HG02973 (cell line): ENCODE measurements around the gene NLGN4Y.

ENCODE experiments used
- ATAC-seq: cut with Tn5 transposase; IDR thresholded peaks from one replicate; pipeline ENCODE4 v1.9.1; 2021; ENCODE audit warnings: moderate library complexity; ENCODE audit not compliant: unreplicated experiment

The NLGN4Y gene

GRCh38 chrY:14524272-14525231 lies at the start of gene NLGN4Y:
NLGN4Y (plus strand) TSS chrY:14524529; CDS start chrY:14622120, 97,591 bp downstream.
- ATAC-seq, result peak; percentile 62

DNA sequence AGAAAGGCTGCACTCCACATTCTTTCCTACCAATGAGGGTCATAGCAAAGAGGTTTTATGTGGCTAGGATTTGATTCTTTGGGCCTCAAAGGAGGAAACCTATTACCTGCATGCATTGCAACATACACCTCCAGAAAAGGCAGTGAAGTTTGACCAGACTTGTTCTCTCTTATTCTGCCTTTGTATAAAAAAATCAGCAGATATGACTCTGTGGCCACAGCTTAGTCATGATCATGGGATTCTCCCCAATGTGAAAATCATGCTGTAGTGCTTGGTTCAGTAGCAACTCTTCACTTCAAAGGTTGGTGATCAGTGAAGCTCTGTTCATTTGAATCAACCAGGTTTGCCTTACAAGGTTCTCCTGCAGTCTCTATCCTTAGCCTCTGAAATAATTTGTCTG lies 38.4 kb upstream of the NLGN4Y start:
- ATAC-seq, result no peak

DNA sequence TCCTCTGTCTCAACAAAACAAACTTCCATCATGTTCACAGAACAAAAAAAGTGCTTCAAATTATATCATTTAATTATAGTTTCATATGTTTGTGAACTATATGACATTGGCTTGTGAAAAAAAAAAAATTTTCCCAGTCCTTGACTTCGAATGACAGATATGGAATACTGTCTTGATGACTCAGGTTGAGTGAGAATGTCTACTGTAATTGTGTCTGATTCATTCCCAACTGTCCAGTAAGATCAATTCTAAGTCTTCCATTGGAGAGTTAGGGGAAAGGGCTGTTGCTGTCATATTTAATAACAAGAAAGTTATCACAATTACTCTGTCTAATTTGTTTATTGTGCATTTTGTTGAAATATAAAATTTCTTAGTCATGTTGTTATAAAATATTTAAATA lies 34.1 kb upstream of the NLGN4Y start:
- ATAC-seq, result no peak

- no peak for ATAC-seq
Measured at GRCh38 chrY:14498071-14498470, 26.3 kb upstream of the NLGN4Y start.

DNA sequence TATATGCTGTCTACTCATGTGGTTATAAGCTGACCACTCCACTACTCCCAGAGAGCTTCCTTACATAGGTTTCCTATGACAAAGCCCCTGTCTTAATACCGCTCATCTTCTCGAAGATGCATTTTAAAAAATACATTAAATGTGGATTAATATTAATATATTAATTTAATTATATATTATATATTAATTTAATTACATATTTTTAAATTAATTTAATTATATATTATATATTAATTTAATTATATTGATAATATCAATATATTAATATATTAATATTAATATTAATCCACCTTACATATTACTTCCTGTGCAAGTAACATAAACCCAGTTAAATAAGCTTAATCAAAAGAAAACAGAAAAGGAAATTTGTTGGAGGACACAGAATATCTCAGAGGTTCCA lies 19.7 kb upstream of the NLGN4Y start:
- no peak for ATAC-seq

GRCh38 chrY:14522379-14522950 lies 1.9 kb upstream of the NLGN4Y start:
- ATAC-seq, result no peak

DNA sequence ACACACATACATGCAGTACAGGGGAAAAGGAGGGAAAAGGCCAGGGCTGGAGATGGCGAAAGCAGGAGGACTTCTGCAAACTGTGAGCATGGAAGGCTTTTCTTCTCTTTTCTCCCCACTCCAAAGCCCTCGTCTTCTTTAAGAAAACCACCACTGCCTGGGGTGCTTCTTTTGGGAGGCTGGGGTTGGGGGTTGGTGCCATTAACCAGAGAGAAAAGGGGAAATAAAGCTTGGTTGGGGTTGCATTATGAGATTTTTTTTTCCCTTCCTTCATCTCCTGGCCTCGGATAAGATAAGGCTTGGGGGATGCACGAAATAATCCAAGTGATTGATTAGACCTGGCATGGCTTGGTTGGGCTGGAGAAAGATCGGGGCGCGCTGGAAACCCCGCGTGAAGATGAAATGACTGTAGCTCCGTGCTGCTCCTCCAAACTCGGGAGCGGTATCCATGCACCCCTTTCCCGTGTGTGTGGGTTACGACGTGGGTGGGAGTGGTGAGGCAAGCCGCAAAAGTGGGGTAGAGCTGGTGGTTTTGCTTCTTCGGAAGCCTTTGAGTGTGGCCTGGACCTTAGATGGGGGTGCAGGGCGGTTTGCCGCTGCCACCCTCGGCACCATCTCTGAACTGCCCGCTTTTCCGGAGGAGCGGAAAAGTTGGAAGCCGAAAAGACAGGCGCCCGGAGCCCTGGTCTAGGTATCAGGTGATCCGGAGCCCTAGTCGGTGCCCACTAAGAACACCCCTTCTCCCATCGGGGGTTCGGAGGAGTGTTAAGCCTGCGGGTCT lies 648 bp upstream of the NLGN4Y start:
- no peak for ATAC-seq

- ATAC-seq, result no peak
Measured at GRCh38 chrY:14525315-14525714, 986 bp downstream of the NLGN4Y start.

GRCh38 chrY:14528361-14528760 lies 4.0 kb downstream of the NLGN4Y start:
- ATAC-seq, result no peak

GRCh38 chrY:14536703-14537102 lies 12.4 kb downstream of the NLGN4Y start:
- no peak for ATAC-seq

- ATAC-seq, result no peak
Measured at GRCh38 chrY:14543506-14543905, 19.2 kb downstream of the NLGN4Y start.

DNA sequence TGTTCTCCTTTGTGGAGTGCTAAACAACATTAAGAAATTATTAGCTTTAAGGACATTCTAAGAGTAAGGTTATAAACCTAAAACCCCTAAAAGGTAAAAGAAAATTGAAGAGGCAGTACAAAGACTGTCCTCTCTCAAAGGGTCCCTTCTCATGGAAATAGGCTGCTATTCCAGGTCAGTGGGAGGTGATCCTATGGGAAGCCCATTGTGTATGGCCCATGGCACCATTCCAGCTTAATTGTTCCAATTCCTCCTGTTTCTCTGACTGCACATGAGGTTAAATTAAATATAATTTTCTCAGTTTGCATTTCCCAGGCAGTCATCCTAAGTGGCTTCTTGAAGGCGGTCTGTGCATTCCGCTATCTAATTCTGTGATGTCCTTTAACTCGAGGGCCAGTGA lies 57.0 kb downstream of the NLGN4Y start:
- no peak for ATAC-seq

DNA sequence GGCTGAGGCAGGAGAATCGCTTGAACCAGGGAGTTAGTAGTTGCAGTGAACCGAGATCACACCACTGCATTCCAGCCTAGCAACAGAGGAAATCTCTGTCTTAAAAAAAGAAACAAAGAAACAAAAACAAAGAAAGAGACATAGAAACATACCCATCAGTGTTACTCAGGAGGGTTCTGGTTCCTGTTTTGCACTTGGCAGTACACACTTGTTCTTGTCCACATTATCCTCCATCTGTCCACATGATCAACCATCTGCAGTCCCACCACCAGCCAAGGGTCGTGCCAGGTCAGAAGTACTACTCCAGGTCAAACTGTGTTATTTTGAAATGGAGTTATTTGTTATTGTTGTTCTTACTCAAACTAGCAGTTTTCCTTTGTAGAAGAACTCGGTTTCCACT lies 62.4 kb downstream of the NLGN4Y start:
- ATAC-seq, result peak; percentile 48

DNA sequence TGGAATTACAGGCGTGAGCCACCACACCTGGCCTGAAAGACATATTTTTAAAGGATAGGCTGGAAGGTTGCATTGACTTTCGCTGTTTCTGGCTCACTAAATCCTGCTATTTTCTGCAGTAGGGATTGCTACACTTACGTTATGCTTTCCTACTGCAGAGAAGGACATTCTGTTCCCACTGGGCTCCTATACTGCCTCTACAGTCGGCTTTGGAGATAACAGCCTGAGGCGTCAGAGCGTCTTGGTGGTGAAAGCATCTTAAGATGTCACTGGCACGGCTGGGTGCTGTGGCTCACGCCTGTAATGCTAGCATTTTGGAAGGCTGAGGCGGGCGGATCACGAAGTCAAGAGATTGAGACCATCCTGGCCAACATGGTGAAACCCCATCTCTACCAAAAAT lies 77.0 kb downstream of the NLGN4Y start:
- ATAC-seq, result no peak

DNA sequence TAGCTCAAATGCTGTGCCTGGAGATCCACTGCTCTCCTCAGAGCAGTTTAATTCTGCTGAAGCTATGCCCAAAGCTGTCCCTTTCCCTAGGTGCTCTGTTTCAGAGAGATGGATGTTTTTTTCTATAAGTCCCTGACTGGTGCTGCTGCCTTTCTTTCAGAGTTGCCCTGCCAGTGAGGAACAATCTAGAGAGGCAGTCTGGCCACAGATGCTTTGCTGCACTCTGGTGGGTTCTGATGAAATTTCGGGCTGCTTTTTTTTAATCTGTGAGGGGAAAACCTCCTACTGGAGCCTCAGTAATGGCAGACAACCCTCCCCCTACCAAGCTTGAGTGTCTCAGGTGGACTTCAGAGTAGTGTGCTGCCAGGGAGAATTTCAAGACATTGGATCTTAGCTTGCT lies 93.3 kb downstream of the NLGN4Y start:
- ATAC-seq, result no peak

GRCh38 chrY:14618513-14618912 lies 94.2 kb downstream of the NLGN4Y start:
- no peak for ATAC-seq

GRCh38 chrY:14628208-14628607 lies 103.9 kb downstream of the NLGN4Y start:
- ATAC-seq, result no peak

DNA sequence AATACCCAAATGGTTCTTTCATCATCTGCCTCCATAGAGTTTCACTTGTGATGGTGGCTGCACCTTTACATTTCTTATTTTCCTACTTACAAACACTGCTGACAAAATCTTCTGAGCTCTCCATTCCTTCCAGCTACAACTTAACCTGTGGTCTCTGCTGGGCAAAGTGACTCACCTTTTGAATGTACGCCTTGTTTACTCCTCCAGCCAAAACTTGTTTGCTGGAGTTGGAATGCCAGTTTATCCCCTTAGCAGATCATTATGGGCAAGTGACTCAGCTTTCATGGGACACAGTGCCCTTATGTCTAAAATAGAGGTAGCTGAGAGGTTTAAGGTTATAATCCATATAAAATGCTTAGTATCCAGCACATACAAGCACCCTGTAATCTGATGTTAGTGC lies 107.3 kb downstream of the NLGN4Y start:
- no peak for ATAC-seq

DNA sequence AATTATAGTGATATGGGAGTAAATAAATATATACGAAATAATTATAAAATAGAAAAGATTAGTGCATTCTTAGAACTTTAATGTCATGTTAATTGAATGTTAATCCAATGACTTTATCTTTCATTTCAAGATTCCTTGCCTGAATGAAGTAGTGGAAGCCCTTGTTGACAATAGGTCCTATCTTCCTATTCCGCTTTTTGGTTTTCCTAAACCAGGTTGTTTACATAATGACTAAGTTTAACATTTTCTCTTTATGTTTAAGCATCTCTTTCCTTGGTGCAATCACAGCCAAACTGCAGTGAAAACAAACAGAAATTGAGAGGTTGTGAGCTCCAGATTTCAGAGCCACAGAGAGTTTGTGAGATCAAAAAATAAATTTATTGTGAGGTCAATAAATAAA lies 109.4 kb downstream of the NLGN4Y start:
- no peak for ATAC-seq

GRCh38 chrY:14634954-14635353 lies 110.6 kb downstream of the NLGN4Y start:
- no peak for ATAC-seq

DNA sequence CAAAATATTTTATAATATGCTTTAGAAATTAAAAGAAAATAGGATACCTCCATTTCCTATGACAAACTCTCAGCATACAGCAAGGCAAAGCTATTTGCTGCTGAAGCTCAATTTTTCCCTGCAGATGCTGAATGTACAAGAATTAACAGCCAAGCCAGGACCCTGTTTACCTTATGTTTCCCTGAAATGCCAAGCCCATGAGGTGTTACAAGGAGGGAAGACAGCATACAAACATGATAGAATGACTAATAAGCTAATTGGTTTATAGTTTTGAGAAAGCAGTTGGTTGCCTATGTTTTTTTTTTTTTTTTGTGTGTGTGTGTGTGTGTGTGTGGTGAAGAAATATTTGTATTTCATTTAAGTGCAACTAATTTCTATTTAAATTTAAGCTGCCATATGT lies 113.2 kb downstream of the NLGN4Y start:
- ATAC-seq, result no peak

DNA sequence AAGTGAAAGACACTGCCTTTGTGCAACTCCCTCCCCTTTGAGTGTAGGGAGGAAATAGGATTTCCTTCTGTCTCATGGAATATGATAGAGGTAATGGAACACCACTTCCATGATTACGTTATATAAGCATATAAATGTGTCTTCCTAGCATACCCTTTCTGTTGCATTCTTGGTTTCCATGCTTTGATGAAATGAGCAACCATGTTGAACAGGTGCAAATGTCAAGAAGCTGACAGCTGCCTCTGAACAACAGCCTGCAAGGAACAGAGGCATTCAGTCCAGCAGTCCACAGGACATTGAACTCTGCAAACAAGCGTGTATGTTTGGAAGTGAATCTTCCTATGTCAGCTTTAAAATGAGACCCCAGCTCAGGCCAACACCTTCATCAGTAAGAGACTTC lies 117.5 kb downstream of the NLGN4Y start:
- no peak for ATAC-seq
